NCI-H146 (cell line): ENCODE data around the gene GPR153.

Experiments used
- DNase-seq: peaks from one replicate; lab custom pipeline; 2025; lab: John Stamatoyannopoulos, UW

GPR153 gene

DNA sequence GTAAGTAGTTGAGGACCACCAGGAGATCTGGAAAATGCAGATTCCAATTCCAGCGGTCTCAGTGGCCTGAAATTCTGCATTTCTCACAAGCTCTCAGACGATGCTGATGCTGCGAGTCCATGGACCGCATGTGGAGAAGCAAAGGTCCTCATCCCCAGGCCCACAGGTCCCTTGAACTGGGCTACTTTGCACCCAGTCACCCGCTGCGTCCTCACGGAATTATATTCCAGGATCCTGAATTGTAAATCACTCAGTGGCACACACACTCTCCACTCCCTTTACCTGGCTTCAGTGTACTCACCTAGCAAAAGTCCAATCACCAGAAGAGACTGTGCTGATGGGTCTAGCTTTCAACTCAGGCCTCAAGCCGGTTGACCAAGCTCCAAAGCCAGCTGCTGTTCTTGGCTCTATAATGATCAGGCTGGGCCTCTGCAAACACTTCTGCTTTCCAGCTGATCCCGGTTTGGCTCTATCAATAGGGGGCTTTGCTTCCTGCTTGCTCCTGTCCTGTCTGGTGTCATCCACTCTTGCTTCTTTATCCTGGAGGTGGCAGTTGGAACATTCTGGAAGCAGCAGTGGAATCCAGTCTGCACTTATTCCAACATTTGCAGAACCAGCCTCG lies 60.6 kb downstream of the GPR153 start:
- no peak for DNase-seq

DNA sequence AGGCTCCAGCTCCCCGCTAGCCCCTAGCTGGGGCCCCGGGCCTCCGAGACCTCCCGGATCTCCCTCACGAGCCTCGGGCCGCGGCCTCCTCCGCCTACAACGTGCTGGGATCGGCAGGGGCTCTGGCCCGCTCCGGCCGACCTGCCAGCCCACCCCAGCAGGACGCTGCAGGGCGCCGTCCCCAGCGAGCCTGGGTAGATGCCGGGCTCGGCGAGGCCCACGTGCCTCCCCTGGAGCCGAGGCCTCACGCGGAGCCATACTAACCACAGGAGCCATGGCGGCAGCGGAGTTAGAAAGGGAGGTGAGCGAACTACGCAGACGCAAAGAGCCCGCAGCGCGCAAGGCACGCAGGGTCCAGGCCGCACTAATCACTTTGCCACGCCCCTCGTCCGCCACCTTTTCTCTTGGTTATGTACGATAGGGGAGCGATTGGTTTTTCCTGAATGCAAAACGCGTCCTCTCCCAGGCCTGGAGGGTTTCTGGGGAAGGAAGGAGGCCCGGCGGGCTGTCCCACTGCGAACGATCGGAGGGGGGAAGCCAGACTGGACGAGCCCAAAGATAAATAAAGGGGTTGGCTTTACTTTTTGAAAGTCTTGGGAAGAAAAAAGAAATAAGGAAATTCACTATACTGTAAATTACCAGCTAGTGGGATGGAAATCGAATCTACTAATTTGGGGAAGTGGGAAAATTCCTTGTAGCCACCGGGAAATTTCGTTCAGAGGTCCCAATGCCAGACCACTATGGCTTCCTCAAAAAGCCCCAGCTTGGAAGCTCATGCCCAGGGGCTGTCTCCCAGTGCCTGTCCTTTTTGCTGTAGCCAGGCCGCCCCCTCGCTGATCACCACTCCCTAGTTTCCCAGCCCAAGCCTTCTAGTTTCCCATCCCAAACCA lies 61.4 kb downstream of the GPR153 start, which contains the start of gene RPL22:
Gene RPL22, minus strand, starts transcription at position 298 of the 890 bp plus-strand sequence. Its CDS starts 22 bp downstream, at position 276.
- peak; percentile 97 for DNase-seq

DNA sequence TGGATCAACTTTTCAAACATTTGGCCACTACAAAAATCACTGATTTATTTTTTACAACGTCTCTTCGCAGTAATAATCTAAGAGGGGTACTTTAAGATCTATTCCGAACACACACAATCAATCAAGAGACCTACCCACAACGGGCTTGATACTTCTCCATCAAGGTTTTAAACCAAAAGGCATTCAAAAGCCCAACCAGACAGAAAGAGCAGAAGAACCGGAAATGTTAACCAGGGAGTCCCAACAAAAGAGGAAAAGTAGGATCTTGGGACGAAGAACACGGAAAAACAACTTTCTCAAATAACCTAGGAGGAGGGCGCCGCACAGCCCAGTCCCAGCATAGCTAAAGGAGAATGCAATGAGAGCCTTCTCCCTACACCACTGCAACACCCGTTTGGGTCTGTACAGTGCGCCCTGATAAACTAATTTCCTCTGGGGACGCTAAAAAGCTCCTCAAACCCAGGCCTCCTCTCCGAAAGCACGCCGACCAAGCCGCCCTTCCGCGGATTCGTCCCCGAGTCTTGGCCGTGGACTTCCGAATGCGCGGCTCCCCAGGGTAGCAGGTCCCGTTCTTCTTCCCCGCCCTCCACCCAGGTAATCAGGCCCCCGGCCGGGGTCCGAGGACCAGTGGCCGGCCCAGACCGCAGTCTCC lies 62.1 kb downstream of the GPR153 start:
- no peak for DNase-seq

DNA sequence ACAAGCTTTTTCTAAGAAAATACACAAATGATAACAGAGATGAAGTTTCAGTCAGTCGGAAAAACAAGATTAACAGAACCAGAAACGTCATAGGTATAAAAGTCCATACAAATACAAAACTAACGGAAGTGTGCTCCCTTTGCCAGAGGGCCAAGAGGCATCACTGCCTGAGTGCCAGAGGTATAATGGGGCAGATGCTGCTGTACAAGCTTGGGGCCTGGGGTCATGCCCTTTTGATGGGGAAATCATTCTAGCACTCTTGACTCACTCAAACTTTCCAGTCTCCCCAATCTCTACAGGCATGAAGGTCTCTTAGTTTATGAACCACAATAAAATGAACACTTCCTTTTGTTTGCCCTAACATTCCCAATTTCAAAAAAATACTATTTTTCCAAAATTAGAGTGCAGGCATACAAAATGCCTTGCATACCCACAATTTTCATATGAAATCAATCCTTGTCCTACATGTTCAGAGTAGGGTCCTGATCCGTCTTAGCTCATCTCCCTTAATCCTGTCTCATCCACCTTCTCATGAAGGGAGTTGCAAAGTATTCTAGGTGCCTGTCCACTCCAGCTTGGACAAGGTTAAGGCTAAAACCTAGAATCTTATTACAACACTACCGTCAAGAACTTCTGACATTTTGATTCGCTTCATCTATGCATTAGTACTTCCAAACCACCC lies 63.0 kb downstream of the GPR153 start:
- DNase-seq = no peak
